SK-N-SH treated with all-trans-retinoic acid at 6 μM for 48 hours (cell line): ENCODE results near the gene ARRDC3.

Experiments
- ISL1 ChIP-seq: fragments of 250-450 bp; sonication (Bioruptor Pico); IDR thresholded peaks from 2 replicates; pipeline ENCODE4 v2.1.2; 2022; ENCODE audit warnings: mild to moderate bottlenecking, moderate library complexity
- PPARA ChIP-seq: fragments of 250-450 bp; sonication (Bioruptor Pico); IDR thresholded peaks from 2 replicates; pipeline ENCODE4 v1.5.0; 2020; ENCODE audit warnings: mild to moderate bottlenecking, borderline replicate concordance
- TCF4 ChIP-seq: fragments of 250-450 bp; sonication (Bioruptor Pico); IDR thresholded peaks from 2 replicates; pipeline ENCODE4 v1.8.0; 2021; ENCODE audit warnings: mild to moderate bottlenecking, moderate library complexity, borderline replicate concordance
- ZC3H10 ChIP-seq: fragments of 250-450 bp; sonication (Bioruptor Pico); IDR thresholded peaks from 2 replicates; pipeline ENCODE4 v1.5.1; 2021; ENCODE audit warnings: mild to moderate bottlenecking, moderate library complexity
- ZFP30 ChIP-seq: fragments of 450-650 bp; formaldehyde crosslinking; IDR thresholded peaks from 2 replicates; pipeline ENCODE4 v1.5.0; 2022; ENCODE audit warnings: mild to moderate bottlenecking, moderate library complexity
- TF ChIP-seq, protein P1 (sequence below): fragments of 250-450 bp; sonication (Bioruptor Pico); IDR thresholded peaks from 2 replicates; pipeline ENCODE4 v1.5.1; 2020; ENCODE audit warnings: low read depth, mild to moderate bottlenecking, moderate library complexity

Gene ARRDC3

DNA sequence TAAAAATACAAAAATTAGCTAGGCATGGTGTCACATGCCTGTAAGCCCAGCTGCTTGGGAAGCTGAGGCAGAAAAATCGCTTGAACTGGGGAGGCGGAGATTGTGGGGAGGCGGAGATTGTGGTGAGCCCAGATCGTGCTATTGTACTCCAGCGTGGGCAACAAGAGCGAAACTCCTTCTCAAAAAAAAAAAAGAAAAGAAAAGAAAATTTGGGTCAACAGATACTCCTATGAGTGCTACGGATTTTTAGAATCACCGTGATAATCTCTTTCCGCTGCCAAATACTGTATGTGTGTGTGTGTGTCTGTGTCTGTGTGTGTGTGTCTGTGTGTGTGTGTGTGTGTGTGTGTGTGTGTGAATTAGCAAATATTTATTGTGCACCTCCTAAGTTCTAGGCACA lies 64.4 kb downstream of the ARRDC3 start (continued):
- TF ChIP-seq, protein P1, sequence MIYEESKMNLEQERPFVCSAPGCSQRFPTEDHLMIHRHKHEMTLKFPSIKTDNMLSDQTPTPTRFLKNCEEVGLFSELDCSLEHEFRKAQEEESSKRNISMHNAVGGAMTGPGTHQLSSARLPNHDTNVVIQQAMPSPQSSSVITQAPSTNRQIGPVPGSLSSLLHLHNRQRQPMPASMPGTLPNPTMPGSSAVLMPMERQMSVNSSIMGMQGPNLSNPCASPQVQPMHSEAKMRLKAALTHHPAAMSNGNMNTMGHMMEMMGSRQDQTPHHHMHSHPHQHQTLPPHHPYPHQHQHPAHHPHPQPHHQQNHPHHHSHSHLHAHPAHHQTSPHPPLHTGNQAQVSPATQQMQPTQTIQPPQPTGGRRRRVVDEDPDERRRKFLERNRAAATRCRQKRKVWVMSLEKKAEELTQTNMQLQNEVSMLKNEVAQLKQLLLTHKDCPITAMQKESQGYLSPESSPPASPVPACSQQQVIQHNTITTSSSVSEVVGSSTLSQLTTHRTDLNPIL (CRISPR knock-in tag): no peak
- TF ChIP-seq ZC3H10 (no peak), TCF4 (CRISPR knock-in tag) (no peak), ZFP30 (CRISPR knock-in tag) (no peak), PPARA (CRISPR knock-in tag) (no peak), ISL1 (CRISPR knock-in tag) (no peak)
